Measurements from ENCODE around the gene UQCC3.

UQCC3 gene

DNA sequence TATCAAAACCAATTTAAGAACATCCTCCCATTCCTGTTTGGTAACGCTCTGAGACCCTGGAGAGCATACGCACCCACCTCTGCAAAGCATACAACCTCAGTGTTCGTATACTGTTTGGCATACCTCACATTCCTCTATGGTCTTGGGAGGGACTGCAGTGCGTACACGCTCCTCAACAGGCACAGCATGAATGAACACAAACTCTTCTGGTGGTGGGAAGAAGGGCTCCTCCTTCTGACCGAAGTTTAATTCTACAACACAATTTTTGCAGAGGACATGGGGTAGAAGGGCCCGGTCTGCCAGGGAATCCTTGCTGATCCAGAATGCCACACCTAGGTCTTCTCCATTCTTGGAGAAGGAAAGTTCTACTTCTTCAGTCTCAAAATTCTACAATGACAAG lies 50.5 kb downstream of the UQCC3 start:
- Histone ChIP-seq H4K20me1 (peaks cover 79% of the 10 kb centered on the region), H3K9me3 (no peaks in the 10 kb centered on the region), H3K4me2 (no peak overlapping the region), H3K27me3 (no peaks in the 10 kb centered on the region), H3K4me1 (peaks cover 23% of the 10 kb centered on the region), H3K4me3 (no peak overlapping the region), H3K36me3 (peaks cover 74% of the 10 kb centered on the region), H3K9ac (no peak overlapping the region; the same call in 1 of the 2 replicates), H3K27ac (no peak overlapping the region)
- TF ChIP-seq Cebpa-rat (IDR thresholded peaks at IDR 0.05): no peak

All from BLaER1 (cell line).